ENCODE results near the gene SRBD1. TPM values are rescaled to one million over a fixed set of nuclear protein-coding genes. Genes with fewer than 3 reads are reported as not detected.

The SRBD1 gene
- polyA plus RNA-seq, 2 of the 4 experiments (the other 2 are of a cell fraction): 11.0 to 13.7 TPM

- CTCF ChIA-PET: interaction anchor here (1.1 kb wide), 1 partner anchor 14 kb away, joined by 3 read pairs; no protein-coding TSS in a partner anchor
- Histone ChIP-seq H3K4me2 (no peak overlapping the region), H3K4me1 (peaks cover 12% of the 10 kb centered on the region; the same call in 2 of the 3 replicates), H3K27ac (no peak overlapping the region), H3K4me3 (no peak overlapping the region), H3K9me3 (no peaks in the 10 kb centered on the region)
- DNase-seq (ENCODE audit: low read depth in 1 of 2, low spot score in 1 of 2) (no peak), FAIRE-seq (no peak), ATAC-seq (no peak)
- POLR2A ChIA-PET: no interaction called here
- 85% methylated on average over 2 of the region's 2 CpGs for WGBS (ENCODE audit: missing lambda C conversion rate)
- TF ChIP-seq CHD4 (IDR thresholded peaks at IDR 0.05; ENCODE audit: borderline replicate concordance) (no peak), JUNB (IDR thresholded peaks at IDR 0.05) (no peak), CTCF (IDR thresholded peaks at IDR 0.05) (no peak), HES2 (IDR thresholded peaks at IDR 0.05) (no peak), RARB (CRISPR knock-in tag; IDR thresholded peaks at IDR 0.05) (no peak), BCL3 (IDR thresholded peaks at IDR 0.05) (no peak), NR3C1 (IDR thresholded peaks at IDR 0.05) (no peak), BHLHE40 (IDR thresholded peaks at IDR 0.05; ENCODE audit: low read depth, low read length) (no peak), POLR2AphosphoS2 (conservative IDR thresholded peaks at IDR 0.05; ENCODE audit: low read length) (no peak), KDM1A (IDR thresholded peaks at IDR 0.05; ENCODE audit: low read depth) (no peak), FOSB (CRISPR knock-in tag; IDR thresholded peaks at IDR 0.05) (no peak), HOXB13 (CRISPR knock-in tag; IDR thresholded peaks at IDR 0.05; ENCODE audit: low read depth) (no peak), HDAC2 (IDR thresholded peaks at IDR 0.05) (no peak), NPAS2 (CRISPR knock-in tag; IDR thresholded peaks at IDR 0.05; ENCODE audit: borderline replicate concordance) (no peak), PBX3 (IDR thresholded peaks at IDR 0.05) (no peak), ATOH8 (CRISPR knock-in tag; IDR thresholded peaks at IDR 0.05; ENCODE audit: low read depth) (no peak), NFE2L2 (conservative IDR thresholded peaks at IDR 0.05; ENCODE audit: low read length) (no peak), TFCP2L1 (CRISPR knock-in tag; IDR thresholded peaks at IDR 0.05) (no peak)
Measured at GRCh38 chr2:45352506-45352905, 258.6 kb downstream of the SRBD1 start.

GRCh38 chr2:45345331-45346234 is 265.5 kb downstream of the SRBD1 start:
- no peaks in the 10 kb centered on the region for H3K9me3 ChIP-seq
- H3K4me1 ChIP-seq: no peaks in the 10 kb centered on the region
- CTCF ChIA-PET: interaction anchor here (1.5 to 1.7 kb wide), 2 partner anchors 14 to 55 kb away, joined by 3 to 6 read pairs; no protein-coding TSS in a partner anchor
- no peak overlapping the region for H3K4me3 ChIP-seq
- 55% methylated on average over 8 of the region's 8 CpGs for WGBS (ENCODE audit: missing lambda C conversion rate)
- TF ChIP-seq RARB (CRISPR knock-in tag; IDR thresholded peaks at IDR 0.05) (no peak), EHF (CRISPR knock-in tag; IDR thresholded peaks at IDR 0.05) (no peak), POLR2AphosphoS2 (conservative IDR thresholded peaks at IDR 0.05; ENCODE audit: low read length) (no peak), CBX8 (IDR thresholded peaks at IDR 0.05) (no peak), KDM1A (IDR thresholded peaks at IDR 0.05; ENCODE audit: low read depth) (no peak), RNF2 (IDR thresholded peaks at IDR 0.05; ENCODE audit: borderline replicate concordance, low read depth) (no peak), ESRRA (IDR thresholded peaks at IDR 0.05; ENCODE audit: borderline replicate concordance, low read length) (no peak), MYC (IDR thresholded peaks at IDR 0.05; ENCODE audit: borderline replicate concordance, low read length) (no peak), KDM5A (IDR thresholded peaks at IDR 0.05) (no peak), CHD2 (IDR thresholded peaks at IDR 0.05; ENCODE audit: low read length, partially characterized antibody) (no peak), HEYL (CRISPR knock-in tag; IDR thresholded peaks at IDR 0.05) (no peak), ZNF302 (CRISPR knock-in tag; IDR thresholded peaks at IDR 0.05) (no peak)
- DNase-seq (ENCODE audit: low read depth in 1 of 2, low spot score in 1 of 2): no peak
- no peak for FAIRE-seq
- H3K27ac ChIP-seq: no peak overlapping the region
- ATAC-seq: peak in 1 of 2 experiments; percentile 59; a peak in 2 of 6 replicates
- no peak overlapping the region for H3K4me2 ChIP-seq
- POLR2A ChIA-PET: no interaction called here
